Skeletal muscle tissue (tissue), 4 donors: ENCODE data around the gene LILRA2. TPM values are rescaled to one million over a fixed set of nuclear protein-coding genes. Genes with fewer than 3 reads are reported as not detected.

Experiments used
- H3K27ac ChIP-seq: one replicate; pipeline ENCODE4 v1.7.0; 2013; ENCODE audit warnings: mild to moderate bottlenecking, low read depth, low read length, inconsistent platforms
- H3K27me3 ChIP-seq, 3 donors: one replicate each; pipeline ENCODE4 v1.7.0; 2013; ENCODE audit warnings: low read length in 3 of 3; ENCODE audit not compliant: control insufficient read depth in 3 of 3, insufficient read depth in 3 of 3
- H3K36me3 ChIP-seq, 3 donors: one replicate each; pipeline ENCODE4 v1.7.0; 2013; ENCODE audit warnings: low read length in 3 of 3; ENCODE audit not compliant: control insufficient read depth in 3 of 3, insufficient read depth in 3 of 3
- H3K4me1 ChIP-seq, 3 donors: one replicate each; pipeline ENCODE4 v1.7.0; 2013; ENCODE audit warnings: low read length in 3 of 3, mild to moderate bottlenecking in 3 of 3; ENCODE audit not compliant: control insufficient read depth in 3 of 3, insufficient read depth in 3 of 3
- H3K4me3 ChIP-seq, 3 donors: one replicate each; pipeline ENCODE4 v1.7.0; 2013; ENCODE audit warnings: low read length in 3 of 3
- H3K9ac ChIP-seq, 3 donors: one replicate each; pipeline ENCODE4 v1.7.0; 2013; ENCODE audit warnings: low read length in 3 of 3, mild to moderate bottlenecking in 3 of 3, moderate library complexity in 2 of 3, low read depth in 1 of 3
- H3K9me3 ChIP-seq, 3 donors: one replicate each; pipeline ENCODE4 v1.7.0; 2013; ENCODE audit warnings: low read length in 3 of 3; ENCODE audit not compliant: control insufficient read depth in 3 of 3
- total RNA-seq: library from RNA; depleted of rRNA; stranded (reverse); fragments of >200 nt; gene quantifications from one replicate; pipeline ENCODE4 v1.2.3, GENCODE V29; 2014
- donor health status: Osteomylitis.

The LILRA2 gene
- total RNA-seq, 1 donor from 2014 or later = 1.0 TPM

- Histone ChIP-seq H3K36me3 (no peaks in the 10 kb centered on the region), H3K27me3 (peaks cover 0 to 5% (median 0%) of the 10 kb centered on the region in 3 donors), H3K4me1 (no peaks in the 10 kb centered on the region), H3K9ac (no peak overlapping the region), H3K4me3 (no peak overlapping the region), H3K9me3 (peaks cover 0 to 4% (median 0%) of the 10 kb centered on the region in 3 donors), H3K27ac (no peak overlapping the region)
Observed at GRCh38 chr19:54548806-54549205, 24.8 kb upstream of the LILRA2 start.

- H3K4me3 ChIP-seq = no peak overlapping the region
- no peaks in the 10 kb centered on the region for H3K4me1 ChIP-seq
- H3K27me3 ChIP-seq = peaks cover 0 to 5% (median 0%) of the 10 kb centered on the region in 3 donors
- no peak overlapping the region for H3K27ac ChIP-seq
- H3K9me3 ChIP-seq = peaks cover 0 to 4% (median 0%) of the 10 kb centered on the region in 3 donors
- no peak overlapping the region for H3K9ac ChIP-seq
- H3K36me3 ChIP-seq = no peaks in the 10 kb centered on the region
Observed at GRCh38 chr19:54549224-54549623, 24.4 kb upstream of the LILRA2 start.

GRCh38 chr19:54551293-54551692 lies 22.3 kb upstream of the LILRA2 start:
- peaks cover 0 to 4% (median 0%) of the 10 kb centered on the region in 3 donors for H3K9me3 ChIP-seq
- no peak overlapping the region for H3K27ac ChIP-seq
- H3K9ac ChIP-seq = no peak overlapping the region
- H3K4me3 ChIP-seq = no peak overlapping the region
- H3K36me3 ChIP-seq = no peaks in the 10 kb centered on the region
- H3K27me3 ChIP-seq = peaks cover 0 to 5% (median 0%) of the 10 kb centered on the region in 3 donors
- no peaks in the 10 kb centered on the region for H3K4me1 ChIP-seq

- H3K4me3 ChIP-seq = no peak overlapping the region
- peaks cover 0 to 4% (median 0%) of the 10 kb centered on the region in 3 donors for H3K9me3 ChIP-seq
- no peak overlapping the region for H3K27ac ChIP-seq
- no peaks in the 10 kb centered on the region for H3K4me1 ChIP-seq
- H3K36me3 ChIP-seq = no peaks in the 10 kb centered on the region
- H3K9ac ChIP-seq = no peak overlapping the region
- H3K27me3 ChIP-seq = peaks cover 0 to 5% (median 0%) of the 10 kb centered on the region in 3 donors
Observed at GRCh38 chr19:54551950-54552912, 21.4 kb upstream of the LILRA2 start.

- peaks cover 0 to 4% (median 0%) of the 10 kb centered on the region in 3 donors for H3K9me3 ChIP-seq
- H3K4me3 ChIP-seq = no peak overlapping the region
- no peak overlapping the region for H3K9ac ChIP-seq
- no peaks in the 10 kb centered on the region for H3K4me1 ChIP-seq
- H3K27ac ChIP-seq = no peak overlapping the region
- H3K36me3 ChIP-seq = no peaks in the 10 kb centered on the region
- peaks cover 0 to 5% (median 0%) of the 10 kb centered on the region in 3 donors for H3K27me3 ChIP-seq
Observed at GRCh38 chr19:54552913-54553310, 20.7 kb upstream of the LILRA2 start.

GRCh38 chr19:54554006-54554405 lies 19.6 kb upstream of the LILRA2 start:
- no peaks in the 10 kb centered on the region for H3K4me1 ChIP-seq
- no peak overlapping the region for H3K9ac ChIP-seq
- H3K27me3 ChIP-seq = peaks cover 0 to 3% (median 0%) of the 10 kb centered on the region in 3 donors
- H3K9me3 ChIP-seq = peaks cover 0 to 4% (median 0%) of the 10 kb centered on the region in 3 donors
- H3K27ac ChIP-seq = no peak overlapping the region
- H3K36me3 ChIP-seq = no peaks in the 10 kb centered on the region
- no peak overlapping the region for H3K4me3 ChIP-seq

GRCh38 chr19:54554896-54555295 lies 18.7 kb upstream of the LILRA2 start:
- Histone ChIP-seq H3K4me1 (no peaks in the 10 kb centered on the region), H3K36me3 (no peaks in the 10 kb centered on the region), H3K27me3 (no peaks in the 10 kb centered on the region), H3K4me3 (no peak overlapping the region), H3K9ac (no peak overlapping the region), H3K9me3 (peaks cover 0 to 4% (median 0%) of the 10 kb centered on the region in 3 donors), H3K27ac (no peak overlapping the region)

- H3K36me3 ChIP-seq = no peaks in the 10 kb centered on the region
- H3K4me1 ChIP-seq = no peaks in the 10 kb centered on the region
- no peak overlapping the region for H3K9ac ChIP-seq
- peaks cover 0 to 4% (median 0%) of the 10 kb centered on the region in 3 donors for H3K9me3 ChIP-seq
- H3K4me3 ChIP-seq = no peak overlapping the region
- H3K27ac ChIP-seq = no peak overlapping the region
- H3K27me3 ChIP-seq = no peaks in the 10 kb centered on the region
Observed at GRCh38 chr19:54556194-54556593, 17.4 kb upstream of the LILRA2 start.

GRCh38 chr19:54558339-54558738 lies 15.3 kb upstream of the LILRA2 start:
- H3K9me3 ChIP-seq = no peaks in the 10 kb centered on the region
- no peak overlapping the region for H3K4me3 ChIP-seq
- no peaks in the 10 kb centered on the region for H3K4me1 ChIP-seq
- no peaks in the 10 kb centered on the region for H3K27me3 ChIP-seq
- H3K36me3 ChIP-seq = no peaks in the 10 kb centered on the region
- no peak overlapping the region for H3K27ac ChIP-seq
- H3K9ac ChIP-seq = no peak overlapping the region

- Histone ChIP-seq H3K36me3 (no peaks in the 10 kb centered on the region), H3K9me3 (no peaks in the 10 kb centered on the region), H3K27me3 (no peaks in the 10 kb centered on the region), H3K4me3 (no peak overlapping the region), H3K4me1 (no peaks in the 10 kb centered on the region), H3K27ac (no peak overlapping the region), H3K9ac (no peak overlapping the region)
Observed at GRCh38 chr19:54560881-54561385, 12.7 kb upstream of the LILRA2 start.
